Neural progenitor cell (in vitro differentiated cells): ENCODE measurements around the gene RBFOX1. TPM values are rescaled to one million over a fixed set of nuclear protein-coding genes. Genes with fewer than 3 reads are reported as not detected.
A peak's percentile ranks its signal among the peaks of the same experiment; 100 is the strongest.

Experiments used
- DNase-seq: peaks from one replicate; pipeline ENCODE4 v3.0.0-alpha.2; 2016; ENCODE audit warnings: low spot score
- H2AFZ ChIP-seq: fragments of 200-600 bp; sonication (generic); replicated peaks from 2 replicates; pipeline ENCODE4 v1.6.1; 2016; ENCODE audit warnings: antibody characterized with exemption
- H3F3A ChIP-seq: fragments of 200-600 bp; sonication (generic); 2 replicates; pipeline ENCODE4 v1.6.1; 2016; ENCODE audit warnings: antibody characterized with exemption, low read depth
- H3K27ac ChIP-seq: fragments of 200-600 bp; sonication (generic); 2 replicates; pipeline ENCODE4 v1.5.1; 2016; ENCODE audit warnings: mild to moderate bottlenecking
- H3K27me3 ChIP-seq: fragments of 200-600 bp; sonication (generic); 2 replicates; pipeline ENCODE4 v1.6.1; 2016; ENCODE audit warnings: mild to moderate bottlenecking, moderate library complexity
- H3K36me3 ChIP-seq: fragments of 200-600 bp; sonication (generic); 2 replicates; pipeline ENCODE4 v1.5.1; 2016
- H3K4me1 ChIP-seq: fragments of 200-600 bp; sonication (generic); 2 replicates; pipeline ENCODE4 v1.6.1; 2016; ENCODE audit warnings: mixed run types
- H3K4me2 ChIP-seq: fragments of 200-600 bp; sonication (generic); 2 replicates; pipeline ENCODE4 v1.6.1; 2016
- H3K4me3 ChIP-seq: fragments of 200-600 bp; sonication (generic); 2 replicates; pipeline ENCODE4 v1.5.1; 2016
- H3K79me2 ChIP-seq: fragments of 200-600 bp; sonication (generic); 2 replicates; pipeline ENCODE4 v1.6.1; 2016; ENCODE audit warnings: low read depth
- H3K9ac ChIP-seq: fragments of 200-600 bp; sonication (generic); 2 replicates; pipeline ENCODE4 v1.6.1; 2016
- H3K9me3 ChIP-seq: fragments of 200-600 bp; sonication (generic); 2 replicates; pipeline ENCODE4 v1.5.1; 2016; ENCODE audit warnings: low read depth
- H4K20me1 ChIP-seq: fragments of 200-600 bp; sonication (generic); 2 replicates; pipeline ENCODE4 v1.6.1; 2016; ENCODE audit warnings: low read depth
- H3K27ac Mint-ChIP-seq: 3 replicates; pipeline ENCODE4 v1.8.0; 2021; ENCODE audit warnings: mixed read lengths
- H3K27me3 Mint-ChIP-seq: 2 replicates; pipeline ENCODE4 v1.8.0; 2022; ENCODE audit warnings: low read depth, mild to moderate bottlenecking, inconsistent platforms, moderate library complexity, mixed read lengths; ENCODE audit not compliant: insufficient read depth
- H3K36me3 Mint-ChIP-seq: 3 replicates; pipeline ENCODE4 v1.8.0; 2021; ENCODE audit warnings: mixed read lengths
- H3K4me1 Mint-ChIP-seq: 3 replicates; pipeline ENCODE4 v1.8.0; 2021; ENCODE audit warnings: mixed read lengths
- H3K4me3 Mint-ChIP-seq: 3 replicates; pipeline ENCODE4 v1.8.0; 2021; ENCODE audit warnings: mild to moderate bottlenecking, moderate library complexity, mixed read lengths
- H3K9me3 Mint-ChIP-seq: 3 replicates; pipeline ENCODE4 v1.8.0; 2020; ENCODE audit warnings: mixed read lengths
- EZH2 ChIP-seq: fragments of 200-600 bp; sonication (generic); IDR thresholded peaks from 2 replicates; pipeline ENCODE4 v1.6.1; 2017; ENCODE audit warnings: antibody characterized with exemption, mild to moderate bottlenecking, moderate library complexity
- EZH2phosphoT487 ChIP-seq: fragments of 200-600 bp; sonication (generic); IDR thresholded peaks from 2 replicates; pipeline ENCODE4 v1.6.1; 2017; ENCODE audit warnings: antibody characterized with exemption
- total RNA-seq: library from RNA; depleted of rRNA; stranded (reverse); fragments of >200 nt; gene quantifications from 2 replicates; pipeline ENCODE4 v1.2.3, GENCODE V29; 2015; ENCODE audit warnings: low replicate concordance
- TF ChIP-seq, protein P1 (sequence below): fragments of 200-600 bp; sonication (generic); IDR thresholded peaks from 2 replicates; pipeline ENCODE4 v1.5.1; 2017; ENCODE audit warnings: antibody characterized with exemption, mild to moderate bottlenecking

The RBFOX1 gene
- total RNA-seq, 1 donor from 2014 or later = 1.2 TPM

DNA sequence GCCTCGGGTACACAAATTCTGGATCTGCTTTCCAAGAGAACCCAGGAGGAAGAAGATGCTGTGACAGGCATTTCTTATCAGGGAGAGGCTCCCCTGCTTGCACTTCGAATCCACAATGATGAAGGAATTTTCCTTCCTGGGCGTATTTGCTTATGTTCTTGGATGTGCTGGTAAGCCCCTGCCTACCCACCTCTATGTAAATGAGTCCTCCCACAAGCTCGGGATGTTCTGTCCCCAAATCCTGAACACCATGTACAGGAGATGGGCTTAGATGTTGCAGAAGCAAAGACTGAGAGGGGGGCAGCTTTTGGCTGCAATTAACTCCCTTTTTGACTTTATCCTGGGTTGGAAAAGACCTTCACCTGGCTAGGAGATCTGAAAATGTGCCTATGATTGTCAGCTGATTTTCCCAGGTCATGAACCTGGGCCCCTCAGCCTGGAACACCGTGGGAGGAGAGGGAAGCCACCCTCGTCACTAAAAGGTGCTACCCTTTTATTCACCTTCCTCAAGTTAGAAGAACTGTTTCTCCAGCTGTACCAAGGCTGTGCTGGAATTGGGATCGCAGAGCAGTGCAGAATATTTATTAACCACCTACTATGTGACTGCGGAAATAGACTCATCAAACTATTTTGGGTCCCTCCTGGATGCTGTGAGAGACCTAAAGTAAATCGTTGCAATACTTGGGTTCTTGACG is 150.1 kb downstream of the RBFOX1 start:
- no peaks in the 10 kb centered on the region for H3K36me3 ChIP-seq
- Mint-ChIP-seq H3K9me3 (no peaks in the 10 kb centered on the region), H3K4me1 (peaks cover 5% of the 10 kb centered on the region), H3K27ac (no peak overlapping the region), H3K4me3 (no peak overlapping the region), H3K36me3 (no peaks in the 10 kb centered on the region), H3K27me3 (no peaks in the 10 kb centered on the region)
- no peaks in the 10 kb centered on the region for H3F3A ChIP-seq
- no peak overlapping the region for H3K4me2 ChIP-seq
- H2AFZ ChIP-seq = no peak overlapping the region
- H3K9me3 ChIP-seq = no peaks in the 10 kb centered on the region
- H3K27ac ChIP-seq = no peak overlapping the region
- no peak overlapping the region for H3K4me3 ChIP-seq
- no peaks in the 10 kb centered on the region for H3K4me1 ChIP-seq
- TF ChIP-seq, protein P1, sequence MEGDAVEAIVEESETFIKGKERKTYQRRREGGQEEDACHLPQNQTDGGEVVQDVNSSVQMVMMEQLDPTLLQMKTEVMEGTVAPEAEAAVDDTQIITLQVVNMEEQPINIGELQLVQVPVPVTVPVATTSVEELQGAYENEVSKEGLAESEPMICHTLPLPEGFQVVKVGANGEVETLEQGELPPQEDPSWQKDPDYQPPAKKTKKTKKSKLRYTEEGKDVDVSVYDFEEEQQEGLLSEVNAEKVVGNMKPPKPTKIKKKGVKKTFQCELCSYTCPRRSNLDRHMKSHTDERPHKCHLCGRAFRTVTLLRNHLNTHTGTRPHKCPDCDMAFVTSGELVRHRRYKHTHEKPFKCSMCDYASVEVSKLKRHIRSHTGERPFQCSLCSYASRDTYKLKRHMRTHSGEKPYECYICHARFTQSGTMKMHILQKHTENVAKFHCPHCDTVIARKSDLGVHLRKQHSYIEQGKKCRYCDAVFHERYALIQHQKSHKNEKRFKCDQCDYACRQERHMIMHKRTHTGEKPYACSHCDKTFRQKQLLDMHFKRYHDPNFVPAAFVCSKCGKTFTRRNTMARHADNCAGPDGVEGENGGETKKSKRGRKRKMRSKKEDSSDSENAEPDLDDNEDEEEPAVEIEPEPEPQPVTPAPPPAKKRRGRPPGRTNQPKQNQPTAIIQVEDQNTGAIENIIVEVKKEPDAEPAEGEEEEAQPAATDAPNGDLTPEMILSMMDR = no peak
- no peak for TF ChIP-seq EZH2phosphoT487
- TF ChIP-seq EZH2 = no peak
- H3K27me3 ChIP-seq = no peaks in the 10 kb centered on the region
- no peaks in the 10 kb centered on the region for H4K20me1 ChIP-seq
- no peak for DNase-seq
- no peak overlapping the region for H3K9ac ChIP-seq
- H3K79me2 ChIP-seq = no peaks in the 10 kb centered on the region

DNA sequence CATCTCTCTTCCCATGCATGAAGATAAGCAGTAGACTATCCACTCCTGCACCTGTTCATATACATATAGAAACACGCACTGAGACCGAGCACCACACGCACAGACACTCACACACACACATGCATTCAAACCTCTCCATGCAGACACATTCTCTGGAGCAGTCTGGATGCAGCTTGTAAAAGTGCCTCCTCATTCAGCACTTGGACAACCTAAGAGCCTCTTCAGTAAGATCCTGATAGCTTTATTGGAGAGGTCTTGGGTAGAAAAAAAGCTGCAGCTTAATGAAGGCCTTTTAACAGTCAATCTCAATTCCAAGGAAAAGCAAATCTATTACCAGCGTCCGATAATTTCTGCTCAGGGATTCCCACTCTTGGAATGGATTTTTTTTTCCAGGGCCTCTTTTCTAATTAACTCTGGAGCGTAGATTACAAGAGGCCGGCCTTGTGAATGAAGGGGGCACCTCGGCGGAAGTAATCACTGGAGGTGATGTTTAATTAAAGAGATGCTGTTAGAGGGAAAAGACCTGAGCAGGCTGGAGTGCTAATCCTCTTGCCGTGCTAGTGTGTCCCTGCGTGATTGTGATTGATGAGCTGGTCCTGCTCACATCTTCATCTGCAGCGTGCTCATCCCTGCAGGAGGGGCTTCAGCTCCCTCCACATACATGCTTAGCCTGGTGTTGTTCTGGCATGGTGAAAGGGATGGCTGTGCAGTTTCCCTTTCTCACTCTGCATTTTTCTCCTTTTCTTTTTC is 155.1 kb downstream of the RBFOX1 start:
- H3K27ac Mint-ChIP-seq = no peak overlapping the region
- Histone ChIP-seq H3K9ac (no peak overlapping the region), H3F3A (no peaks in the 10 kb centered on the region), H3K27ac (no peak overlapping the region), H3K79me2 (no peaks in the 10 kb centered on the region), H3K9me3 (no peaks in the 10 kb centered on the region), H3K36me3 (no peaks in the 10 kb centered on the region), H3K4me1 (no peaks in the 10 kb centered on the region), H3K4me2 (peak overlapping the region; percentile 33), H3K4me3 (no peak overlapping the region), H4K20me1 (peaks cover 7% of the 10 kb centered on the region), H3K27me3 (no peaks in the 10 kb centered on the region), H2AFZ (no peak overlapping the region)
- no peaks in the 10 kb centered on the region for H3K9me3 Mint-ChIP-seq
- no peaks in the 10 kb centered on the region for H3K36me3 Mint-ChIP-seq
- DNase-seq = peak; percentile 51
- H3K27me3 Mint-ChIP-seq = no peaks in the 10 kb centered on the region
- TF ChIP-seq EZH2phosphoT487 (no peak), EZH2 (no peak)
- TF ChIP-seq, protein P1 = no peak
- no peak overlapping the region for H3K4me3 Mint-ChIP-seq
- peaks cover 10% of the 10 kb centered on the region for H3K4me1 Mint-ChIP-seq

DNA sequence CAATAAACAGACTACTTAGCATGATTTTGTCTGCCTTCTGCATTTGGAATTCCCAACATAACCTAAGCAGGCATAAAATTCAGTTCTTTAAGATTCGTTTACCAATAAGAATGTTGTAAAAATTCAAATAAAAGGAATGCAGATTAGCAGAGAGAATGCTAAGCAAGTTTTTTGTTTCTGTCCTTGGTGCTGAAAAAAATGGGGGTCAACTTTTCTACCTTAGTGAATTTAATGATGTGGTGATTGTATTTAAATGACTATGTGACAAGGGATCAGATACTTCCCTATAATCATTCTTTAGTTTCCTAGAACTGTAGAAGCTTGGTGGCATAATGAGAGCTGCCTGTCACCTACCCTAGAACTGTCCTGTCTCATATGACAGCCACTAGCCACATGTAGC is 159.5 kb downstream of the RBFOX1 start:
- no peaks in the 10 kb centered on the region for H3K9me3 Mint-ChIP-seq
- H3K36me3 Mint-ChIP-seq = no peaks in the 10 kb centered on the region
- H3K4me3 ChIP-seq = no peak overlapping the region

More for the DNA sequence above, 159.5 kb downstream of the RBFOX1 start:
- Mint-ChIP-seq H3K4me1 (peaks cover 8% of the 10 kb centered on the region), H3K27ac (no peak overlapping the region), H3K27me3 (no peaks in the 10 kb centered on the region), H3K4me3 (no peak overlapping the region)
- Histone ChIP-seq H3K79me2 (no peaks in the 10 kb centered on the region), H3K27ac (no peak overlapping the region), H2AFZ (no peak overlapping the region), H3K4me1 (no peaks in the 10 kb centered on the region), H3K4me2 (no peak overlapping the region), H3K27me3 (no peaks in the 10 kb centered on the region), H3K9me3 (no peaks in the 10 kb centered on the region), H3K9ac (no peak overlapping the region), H3F3A (no peaks in the 10 kb centered on the region), H3K36me3 (no peaks in the 10 kb centered on the region), H4K20me1 (peaks cover 7% of the 10 kb centered on the region)
- peak; percentile 37 for DNase-seq
- TF ChIP-seq, protein P1 = no peak
- TF ChIP-seq EZH2phosphoT487 = no peak
- TF ChIP-seq EZH2 = no peak
